ENCODE results near the gene SHISA8.
"Not testable (repeated sequence)": the region's sequence is repeated elsewhere in the genome, so short reads cannot be mapped to it uniquely, and the experiment has no call there.

The SHISA8 gene

DNA sequence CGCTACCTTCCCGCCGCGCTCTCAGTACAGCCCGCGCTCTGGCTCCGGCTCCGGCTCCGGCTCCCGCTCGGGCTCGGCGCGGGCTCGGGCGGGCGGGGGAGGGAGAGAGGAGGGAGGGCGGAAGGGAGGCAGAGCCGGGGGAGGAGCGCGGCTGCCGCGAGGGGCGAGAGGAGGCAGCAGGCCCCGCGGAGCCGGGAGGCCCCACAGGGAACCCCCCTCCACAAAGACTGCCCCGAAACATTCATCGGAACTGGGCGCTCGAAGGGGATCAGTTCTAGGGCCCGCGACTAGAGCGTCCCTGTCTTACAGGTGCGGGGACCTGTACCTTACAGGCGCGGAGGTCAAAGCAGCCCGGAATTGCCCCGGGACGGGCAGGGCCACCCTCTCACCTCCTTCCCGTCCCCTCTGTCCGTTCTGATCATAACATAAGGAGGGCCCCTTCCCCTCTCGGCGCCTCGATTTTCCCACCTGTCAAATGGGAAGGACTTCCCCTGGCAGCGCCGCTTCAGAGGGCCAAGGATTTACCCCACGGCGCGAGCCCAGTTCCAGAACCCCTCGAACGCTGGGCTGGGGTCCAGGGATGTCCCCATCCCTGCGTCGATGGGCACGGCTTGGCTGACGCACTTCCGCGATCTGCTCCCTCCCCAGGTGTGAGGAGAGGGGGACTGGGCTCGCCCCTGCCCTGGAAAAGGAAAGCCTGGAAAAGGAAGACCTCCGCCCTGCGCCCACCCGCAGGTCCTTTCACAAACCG, at the start of gene SHISA8:
Gene SHISA8 (minus strand): TSS at position 40 of the 751 bp plus-strand sequence. CDS start 407 bp downstream, outside the sequence.
- no peaks in the 10 kb centered on the region for H3K36me3 Mint-ChIP-seq (ENCODE audit: low read depth)
- H3K9me3 Mint-ChIP-seq: no peaks in the 10 kb centered on the region
- H3K27ac Mint-ChIP-seq: no peak within 1 kb of the TSS
- peak; percentile 36 for DNase-seq (ENCODE audit: low spot score)
- peaks cover 49% of the 10 kb centered on the region for H3K27me3 Mint-ChIP-seq (ENCODE audit: low read depth)
- H3K4me1 Mint-ChIP-seq (ENCODE audit: low read depth): peaks cover 10% of the 10 kb centered on the region
- H3K4me3 Mint-ChIP-seq: peak within 1 kb of the TSS; percentile 43

DNA sequence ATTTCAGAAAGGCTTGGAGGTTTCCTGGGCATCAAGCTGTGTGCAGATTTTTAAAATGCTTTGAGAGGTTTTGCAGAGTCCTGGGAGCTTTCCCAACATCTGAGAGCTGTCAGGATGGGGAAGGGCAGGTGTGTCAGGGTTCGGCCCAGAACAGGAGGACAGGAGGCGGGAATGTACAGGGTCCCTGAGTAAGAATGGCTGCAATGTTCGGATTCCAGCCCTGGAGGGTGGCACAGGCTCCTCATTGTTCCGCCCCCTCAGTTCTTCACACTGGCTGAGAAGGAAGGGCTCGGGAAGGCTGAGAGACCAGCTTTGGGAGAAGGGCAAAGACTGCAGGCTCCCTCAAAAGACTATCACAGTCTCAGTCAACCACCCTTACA, 49.2 kb upstream of the SHISA8 start:
- H3K4me1 Mint-ChIP-seq (ENCODE audit: low read depth): peaks cover 6% of the 10 kb centered on the region
- no peak overlapping the region for H3K4me3 Mint-ChIP-seq
- no peaks in the 10 kb centered on the region for H3K9me3 Mint-ChIP-seq
- no peaks in the 10 kb centered on the region for H3K27me3 Mint-ChIP-seq (ENCODE audit: low read depth)
- no peak for DNase-seq (ENCODE audit: low spot score)
- no peaks in the 10 kb centered on the region for H3K36me3 Mint-ChIP-seq (ENCODE audit: low read depth)
- no peak overlapping the region for H3K27ac Mint-ChIP-seq

DNA sequence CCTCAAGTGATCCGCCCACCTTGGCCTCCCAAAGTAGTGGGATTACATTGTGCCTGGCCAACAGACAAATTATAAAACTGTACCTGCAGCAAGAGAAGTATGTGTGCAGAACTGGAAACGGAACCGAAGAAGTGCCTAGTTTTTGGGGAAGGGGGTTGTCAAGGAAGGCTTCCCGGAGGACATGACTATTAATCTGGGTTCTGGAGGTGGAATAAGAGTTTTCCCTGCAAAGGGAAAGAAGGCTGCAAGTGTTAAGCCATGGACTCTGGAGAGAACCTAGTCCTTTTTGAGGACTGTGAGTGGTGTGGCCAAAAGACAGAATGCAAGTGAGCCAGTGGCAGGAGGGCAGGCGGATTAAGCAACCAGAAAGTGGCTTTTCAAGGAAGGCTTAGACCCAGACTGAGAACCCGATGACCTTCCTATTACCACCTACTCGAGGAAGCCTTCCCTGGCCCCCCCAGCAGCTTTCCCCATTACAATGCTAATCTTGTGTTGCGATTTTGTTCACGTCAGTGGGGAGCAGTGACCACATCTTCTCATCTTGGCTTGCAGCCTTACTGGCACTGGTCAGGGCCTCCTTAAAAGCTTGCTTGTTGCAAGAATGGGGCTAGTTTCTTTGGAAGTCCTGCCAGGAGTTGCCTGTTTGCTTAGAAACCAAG, 48.7 kb upstream of the SHISA8 start:
- Mint-ChIP-seq H3K4me3 (no peak overlapping the region), H3K27me3 (ENCODE audit: low read depth) (no peaks in the 10 kb centered on the region), H3K4me1 (ENCODE audit: low read depth) (peaks cover 6% of the 10 kb centered on the region), H3K27ac (no peak overlapping the region), H3K36me3 (ENCODE audit: low read depth) (no peaks in the 10 kb centered on the region), H3K9me3 (no peaks in the 10 kb centered on the region)
- DNase-seq (ENCODE audit: low spot score): no peak

DNA sequence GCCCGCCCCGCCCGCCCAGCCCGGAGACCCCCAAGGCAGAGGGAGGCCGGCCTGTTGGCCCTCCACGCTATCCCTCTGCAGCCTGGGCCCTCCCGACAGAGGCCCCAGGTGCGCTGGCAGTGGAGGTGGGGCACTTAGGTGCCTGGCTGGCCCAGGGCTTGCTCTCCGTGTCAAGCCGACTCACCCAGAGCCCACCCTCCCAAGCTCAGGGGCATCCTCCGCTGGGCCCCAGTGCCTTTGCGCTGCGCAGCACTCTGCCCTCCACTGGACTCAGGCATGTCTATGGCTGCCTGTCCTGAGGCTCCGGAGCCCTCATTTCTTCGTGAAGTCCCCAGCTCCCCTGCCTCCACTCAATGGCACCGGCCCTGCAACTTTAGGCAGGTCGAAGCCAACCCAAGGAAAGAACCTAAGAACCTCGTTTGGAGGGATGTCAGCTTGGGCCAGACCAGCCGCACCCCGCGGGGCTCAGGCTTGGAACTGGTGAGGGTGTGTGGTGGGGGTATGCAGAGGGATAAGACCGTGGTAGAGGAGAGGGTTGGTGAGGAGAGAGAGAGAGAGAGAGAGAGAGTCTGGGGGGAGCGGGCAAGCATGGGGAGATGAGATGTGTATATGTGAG, 43.2 kb upstream of the SHISA8 start:
- Mint-ChIP-seq H3K36me3 (ENCODE audit: low read depth) (no peaks in the 10 kb centered on the region), H3K27me3 (ENCODE audit: low read depth) (no peaks in the 10 kb centered on the region), H3K9me3 (no peaks in the 10 kb centered on the region), H3K4me3 (no peak overlapping the region), H3K4me1 (ENCODE audit: low read depth) (peaks cover 9% of the 10 kb centered on the region), H3K27ac (no peak overlapping the region)
- no peak for DNase-seq (ENCODE audit: low spot score)

DNA sequence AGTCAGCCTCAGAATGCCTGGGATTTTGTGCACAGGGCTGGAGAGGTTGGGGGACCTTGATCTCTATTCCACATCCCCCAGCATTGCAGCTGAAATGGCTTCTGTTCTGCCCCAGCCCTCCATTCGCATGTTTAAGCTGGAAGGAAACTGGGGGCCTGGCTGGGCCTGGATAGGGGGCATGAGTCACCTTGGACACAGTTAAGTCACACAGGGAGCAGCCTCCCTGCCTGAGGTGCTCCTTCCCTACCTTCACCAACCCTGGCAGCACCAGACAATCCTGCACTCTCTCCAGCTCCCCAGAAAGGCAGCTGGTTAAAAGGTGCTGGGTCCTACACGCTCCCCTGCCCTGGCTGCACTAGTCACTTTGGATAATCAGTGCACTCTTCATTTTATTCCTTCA, 37.8 kb upstream of the SHISA8 start:
- DNase-seq (ENCODE audit: low spot score): no peak
- Mint-ChIP-seq H3K4me1 (ENCODE audit: low read depth) (peaks cover 17% of the 10 kb centered on the region), H3K27ac (no peak overlapping the region), H3K36me3 (ENCODE audit: low read depth) (no peaks in the 10 kb centered on the region), H3K9me3 (no peaks in the 10 kb centered on the region), H3K4me3 (no peak overlapping the region), H3K27me3 (ENCODE audit: low read depth) (no peaks in the 10 kb centered on the region)

DNA sequence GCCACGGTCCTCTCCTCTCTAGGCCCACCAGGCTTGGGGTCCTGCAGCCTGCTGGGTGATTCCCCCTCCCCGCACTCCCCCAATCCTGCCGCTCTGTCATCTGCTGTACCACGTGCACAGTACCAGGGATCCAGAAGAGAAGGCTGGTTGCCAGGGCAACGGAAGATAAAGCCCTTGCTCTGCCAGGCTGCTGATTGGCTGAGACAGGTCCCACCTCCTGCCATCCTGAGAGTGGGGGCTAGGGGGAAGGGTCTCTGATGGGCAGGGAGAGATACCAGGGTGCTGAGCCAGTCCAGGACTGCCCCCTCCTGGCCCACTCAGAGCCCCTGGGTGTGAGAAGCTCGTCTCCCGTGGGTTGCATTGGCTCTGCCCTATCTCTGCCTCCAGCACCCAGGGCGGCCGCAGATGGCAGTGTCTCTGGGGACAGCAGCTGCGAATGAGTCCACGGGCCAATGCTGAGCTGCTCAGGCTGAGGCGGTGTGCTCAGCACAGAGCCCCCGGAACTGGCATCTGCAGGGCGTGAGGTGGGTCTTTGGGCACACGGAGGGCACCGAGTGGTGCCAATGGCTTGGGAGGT, 37.1 kb upstream of the SHISA8 start, which contains the start of gene SMIM45:
Gene SMIM45 (plus strand): TSS at position 253 of the 577 bp plus-strand sequence.
- H3K4me1 Mint-ChIP-seq (ENCODE audit: low read depth): peaks cover 16% of the 10 kb centered on the region
- H3K4me3 Mint-ChIP-seq: no peak within 1 kb of the TSS
- H3K36me3 Mint-ChIP-seq (ENCODE audit: low read depth): no peaks in the 10 kb centered on the region
- H3K27me3 Mint-ChIP-seq (ENCODE audit: low read depth): no peaks in the 10 kb centered on the region
- H3K27ac Mint-ChIP-seq: no peak within 1 kb of the TSS
- no peaks in the 10 kb centered on the region for H3K9me3 Mint-ChIP-seq
- DNase-seq (ENCODE audit: low spot score): no peak

DNA sequence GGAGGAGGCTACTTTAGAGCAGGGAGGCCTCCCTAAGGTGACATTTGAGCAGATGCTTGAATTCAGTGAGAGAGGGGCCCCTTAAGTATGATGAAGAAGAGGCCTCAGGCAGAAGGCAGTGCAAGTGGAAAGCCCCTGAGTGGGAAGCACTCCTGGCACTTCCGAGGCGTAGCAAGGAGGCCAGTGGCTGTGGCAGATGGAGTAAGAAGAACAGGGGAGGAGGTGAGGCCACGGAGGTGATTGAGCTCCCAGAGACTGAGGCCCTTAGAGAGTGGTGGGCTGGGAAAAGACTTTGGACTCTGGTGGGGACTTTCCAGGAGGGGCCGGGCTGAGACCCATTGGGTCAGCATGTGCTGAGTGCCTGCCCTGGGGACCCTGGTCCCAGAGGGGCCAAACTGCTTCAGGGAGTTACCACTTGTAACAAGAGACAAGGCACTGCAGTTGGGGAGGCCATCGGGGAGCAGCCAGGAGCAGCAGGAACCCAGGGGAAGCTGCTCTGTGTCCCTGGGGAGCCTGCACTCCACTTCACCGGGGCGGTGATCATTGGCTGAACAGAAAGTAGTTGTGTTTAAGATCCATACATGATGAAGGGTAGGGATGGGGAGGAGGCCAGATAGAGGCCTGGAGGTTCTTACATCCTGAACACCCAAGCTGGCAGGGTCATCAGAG, 34.6 kb upstream of the SHISA8 start:
- Mint-ChIP-seq H3K36me3 (ENCODE audit: low read depth) (peaks cover 15% of the 10 kb centered on the region), H3K4me3 (no peak overlapping the region), H3K4me1 (ENCODE audit: low read depth) (peaks cover 26% of the 10 kb centered on the region), H3K27ac (peak overlapping the region; percentile 35), H3K27me3 (ENCODE audit: low read depth) (no peaks in the 10 kb centered on the region), H3K9me3 (no peaks in the 10 kb centered on the region)
- DNase-seq (ENCODE audit: low spot score): no peak

DNA sequence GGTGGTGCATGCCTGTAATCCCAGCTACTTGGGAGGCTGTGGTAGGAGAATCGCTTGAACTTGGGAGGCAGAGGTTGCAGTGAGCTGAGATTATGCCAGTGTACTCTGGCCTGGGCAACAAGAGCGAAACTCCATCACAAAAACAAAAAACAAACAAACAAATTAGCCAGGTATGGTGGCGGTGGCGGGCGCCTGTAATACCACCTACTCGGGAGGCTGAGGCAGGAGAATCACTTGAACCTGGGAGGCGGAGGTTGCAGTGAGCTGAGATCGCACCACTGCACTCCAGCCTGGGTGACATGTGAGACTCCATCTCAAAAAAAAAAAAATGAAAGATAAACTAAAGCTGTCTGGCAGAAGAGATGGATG, 34.0 kb upstream of the SHISA8 start:
- Mint-ChIP-seq H3K36me3 (ENCODE audit: low read depth) (peaks cover 19% of the 10 kb centered on the region), H3K4me1 (ENCODE audit: low read depth) (peaks cover 27% of the 10 kb centered on the region)
- H3K27ac Mint-ChIP-seq; DNase-seq (ENCODE audit: low spot score); H3K27me3 Mint-ChIP-seq (ENCODE audit: low read depth); H3K9me3 Mint-ChIP-seq; H3K4me3 Mint-ChIP-seq: not testable (repeated sequence)

DNA sequence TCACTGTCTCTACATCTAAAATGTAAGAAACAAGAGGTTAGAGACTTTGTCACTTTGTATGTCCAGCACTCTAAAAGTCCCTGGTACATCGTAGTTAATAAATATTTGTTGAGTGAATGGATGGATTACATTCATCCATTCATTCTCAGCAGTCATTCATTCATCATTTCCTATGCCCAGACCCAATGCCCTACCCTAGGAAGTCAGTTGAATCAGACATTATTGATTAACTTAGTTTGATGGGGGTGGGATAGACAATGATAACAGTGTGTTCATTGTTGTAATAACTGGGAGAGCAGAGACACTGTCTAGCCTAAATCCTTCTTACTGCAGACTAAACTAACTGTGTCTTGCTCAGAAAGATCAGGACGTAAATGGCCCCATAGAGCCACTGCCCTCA, 33.3 kb upstream of the SHISA8 start:
- Mint-ChIP-seq H3K27ac (no peak overlapping the region), H3K4me1 (ENCODE audit: low read depth) (peaks cover 31% of the 10 kb centered on the region), H3K27me3 (ENCODE audit: low read depth) (no peaks in the 10 kb centered on the region), H3K36me3 (ENCODE audit: low read depth) (peaks cover 26% of the 10 kb centered on the region), H3K4me3 (peak overlapping the region; percentile 97), H3K9me3 (no peaks in the 10 kb centered on the region)
- no peak for DNase-seq (ENCODE audit: low spot score)

DNA sequence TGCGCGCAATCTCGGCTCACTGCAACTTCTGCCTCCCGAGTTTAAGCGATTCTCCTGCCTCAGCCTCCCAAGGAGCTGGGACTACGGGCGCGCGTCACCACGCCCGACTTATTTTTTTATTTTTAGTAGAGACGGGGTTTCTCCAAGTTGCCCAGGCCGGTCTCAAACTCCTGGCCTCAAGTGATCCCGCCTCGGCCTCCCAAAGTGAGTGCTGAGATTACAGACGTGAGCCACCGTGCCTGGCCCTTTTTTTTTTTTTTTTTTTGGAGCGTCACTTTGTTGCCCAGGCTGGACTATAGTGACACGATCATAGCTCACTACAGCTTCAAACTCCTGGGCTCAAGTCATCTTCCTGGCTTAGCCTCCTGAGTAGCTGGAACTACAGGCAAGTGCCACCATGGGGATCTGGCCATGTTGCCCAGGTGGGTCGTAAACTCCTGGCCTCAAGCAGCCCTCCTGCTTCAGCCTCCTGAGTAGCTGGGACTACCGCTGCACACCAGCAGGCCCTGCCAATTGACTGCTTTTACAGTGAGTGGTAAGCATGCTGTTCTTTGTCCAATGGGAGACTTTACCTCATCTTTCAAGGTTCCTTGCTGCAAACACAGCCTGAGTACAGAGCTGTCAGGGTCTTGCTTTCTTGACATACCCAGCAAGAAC, 32.7 kb upstream of the SHISA8 start:
- Mint-ChIP-seq H3K4me1 (ENCODE audit: low read depth) (peaks cover 36% of the 10 kb centered on the region), H3K4me3 (peak overlapping the region; percentile 97), H3K27ac (peak overlapping the region; percentile 26), H3K36me3 (ENCODE audit: low read depth) (peaks cover 32% of the 10 kb centered on the region), H3K9me3 (no peaks in the 10 kb centered on the region), H3K27me3 (ENCODE audit: low read depth) (no peaks in the 10 kb centered on the region)
- DNase-seq (ENCODE audit: low spot score): no peak

DNA sequence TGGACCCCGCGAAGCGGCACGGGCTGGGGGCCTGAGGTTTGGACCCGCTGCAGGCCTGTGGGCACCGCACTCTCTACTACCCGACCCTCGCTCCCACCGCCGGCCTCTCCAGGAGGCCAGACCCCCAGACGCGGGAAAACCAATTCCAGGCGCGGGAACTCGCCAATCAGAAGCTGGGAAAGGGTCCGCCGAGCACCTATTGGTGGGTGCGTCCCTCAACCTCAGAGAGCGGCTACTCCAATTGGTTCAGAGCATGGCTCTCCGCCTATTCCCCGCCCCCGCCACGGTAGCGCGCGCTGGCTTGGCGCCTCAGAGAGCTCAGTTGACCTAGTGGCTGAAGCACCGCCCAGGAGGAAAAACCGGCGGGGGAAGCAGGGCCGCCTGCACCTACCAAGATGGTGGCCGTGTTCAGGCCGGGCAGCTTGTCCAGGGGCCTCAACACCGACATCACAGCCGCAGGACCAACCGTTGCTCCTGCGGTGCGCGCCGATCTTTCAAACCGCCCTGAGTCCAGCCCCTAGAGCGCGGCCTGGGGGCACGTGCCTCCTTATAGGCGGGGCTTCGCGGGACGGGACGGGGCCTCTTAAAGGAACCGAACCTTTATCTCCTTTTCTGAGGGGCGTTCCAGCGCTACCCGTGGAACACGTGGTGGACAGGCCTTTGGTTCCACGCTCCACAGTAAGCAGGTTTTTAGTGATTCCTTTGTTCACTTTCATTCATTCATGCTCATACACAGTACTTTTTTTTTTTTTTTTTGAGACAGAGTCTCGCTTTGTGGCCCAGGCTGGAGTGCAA, 32.0 kb upstream of the SHISA8 start, which contains the start of gene CENPM:
Gene CENPM (minus strand): TSS at position 524 of the 795 bp plus-strand sequence. CDS start 76 bp downstream, at position 448.
- H3K4me1 Mint-ChIP-seq (ENCODE audit: low read depth): peaks cover 38% of the 10 kb centered on the region
- H3K27me3 Mint-ChIP-seq (ENCODE audit: low read depth): no peaks in the 10 kb centered on the region
- DNase-seq (ENCODE audit: low spot score): peak; percentile 97
- H3K9me3 Mint-ChIP-seq: no peaks in the 10 kb centered on the region
- peaks cover 35% of the 10 kb centered on the region for H3K36me3 Mint-ChIP-seq (ENCODE audit: low read depth)
- H3K27ac Mint-ChIP-seq: peak within 1 kb of the TSS; percentile 93
- H3K4me3 Mint-ChIP-seq: peak within 1 kb of the TSS; percentile 97

DNA sequence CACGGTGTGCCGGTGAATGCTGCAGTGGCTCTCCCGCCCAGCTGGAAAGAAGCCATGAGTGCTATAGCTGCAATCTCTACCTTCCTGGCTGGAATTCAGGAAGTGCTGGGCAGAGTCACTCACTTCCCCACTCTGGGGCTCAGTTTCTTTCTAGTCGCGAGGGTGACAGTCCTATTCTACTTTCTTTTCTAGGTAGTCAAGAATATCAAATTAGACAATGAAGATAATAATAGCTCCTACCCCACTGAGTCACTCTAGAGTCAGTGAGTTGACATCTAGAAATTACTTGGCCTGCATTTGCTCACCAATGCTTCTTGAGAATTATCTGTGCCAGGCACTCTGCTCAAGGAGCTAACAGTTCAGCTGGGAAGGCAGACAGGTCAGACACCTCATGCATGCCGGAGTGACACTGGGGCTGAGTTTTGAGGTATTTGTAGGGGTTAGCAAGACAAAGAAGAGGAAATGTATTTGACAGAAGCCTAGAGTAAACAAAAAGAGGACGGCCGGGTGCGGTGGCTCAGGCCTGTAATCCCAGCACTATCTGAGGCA, 28.9 kb upstream of the SHISA8 start:
- Mint-ChIP-seq H3K27ac (peak overlapping the region; percentile 79), H3K9me3 (no peaks in the 10 kb centered on the region), H3K4me3 (peak overlapping the region; percentile 71), H3K4me1 (ENCODE audit: low read depth) (peaks cover 55% of the 10 kb centered on the region), H3K27me3 (ENCODE audit: low read depth) (no peaks in the 10 kb centered on the region), H3K36me3 (ENCODE audit: low read depth) (peaks cover 60% of the 10 kb centered on the region)
- no peak for DNase-seq (ENCODE audit: low spot score)
